Activated CD4-positive, alpha-beta T cell treated with anti-CD3 and anti-CD28 coated beads, Interleukin-2, amount 50 U/mL, for 24 hours (primary cell): Measurements from ENCODE around the gene SNCG.
"Not testable (repeated sequence)": the region's sequence is repeated elsewhere in the genome, so short reads cannot be mapped to it uniquely, and the experiment has no call there.

Source experiments
- DNase-seq, 2 donors: peaks; one replicate each; pipeline ENCODE4 v3.0.0-alpha.2; 2020; ENCODE audit warnings: low read depth in 1 of 2, low spot score in 1 of 2

Gene SNCG

GRCh38 chr10:86944907-86945306 lies 13.5 kb upstream of the SNCG start:
- no peak for DNase-seq

- DNase-seq = no peak
Observed at GRCh38 chr10:86945361-86946212, 12.8 kb upstream of the SNCG start.

- no peak for DNase-seq
Observed at GRCh38 chr10:86946213-86947155, 11.9 kb upstream of the SNCG start.

GRCh38 chr10:86947806-86948205 lies 10.6 kb upstream of the SNCG start:
- not testable (repeated sequence) for DNase-seq

- DNase-seq = no peak
Observed at GRCh38 chr10:86950349-86950748, 8.1 kb upstream of the SNCG start.

GRCh38 chr10:86951184-86951761 lies 7.1 kb upstream of the SNCG start:
- DNase-seq = no peak

GRCh38 chr10:86952106-86952505 lies 6.3 kb upstream of the SNCG start:
- DNase-seq = no peak

- DNase-seq = not testable (repeated sequence)
Observed at GRCh38 chr10:86952697-86953096, 5.7 kb upstream of the SNCG start.

- DNase-seq = no peak
Observed at GRCh38 chr10:86953747-86954680, 4.4 kb upstream of the SNCG start.

- DNase-seq = no peak
Observed at GRCh38 chr10:86954681-86955500, 3.5 kb upstream of the SNCG start.

GRCh38 chr10:86955501-86956194 lies 2.8 kb upstream of the SNCG start:
- DNase-seq = no peak

- no peak for DNase-seq
Observed at GRCh38 chr10:86956195-86956847, 2.1 kb upstream of the SNCG start.

GRCh38 chr10:86956848-86957448 lies 1.5 kb upstream of the SNCG start:
- DNase-seq = no peak

GRCh38 chr10:86957471-86958115 lies 806 bp upstream of the SNCG start, which contains the start of gene MMRN2:
Gene MMRN2 (minus strand): TSS chr10:86957615. CDS start chr10:86957541, 74 bp downstream.
- DNase-seq = no peak

- DNase-seq = no peak
Observed at GRCh38 chr10:86958901-86959736, 720 bp downstream of the SNCG start.

- DNase-seq = no peak
Observed at GRCh38 chr10:86959737-86960002, 1.3 kb downstream of the SNCG start.
